KMS-11 (cell line): ENCODE results near the gene TMEM154.

Experiments
- H2AFZ ChIP-seq: fragments of 200-600 bp; sonication (generic); 2 replicates; pipeline ENCODE4 v1.6.1; 2016; ENCODE audit warnings: antibody characterized with exemption, mixed run types, low read depth
- H3K27ac ChIP-seq: fragments of 200-600 bp; sonication (generic); 2 replicates; pipeline ENCODE4 v1.6.1; 2016; ENCODE audit warnings: mild to moderate bottlenecking, mixed run types
- H3K27me3 ChIP-seq: fragments of 200-600 bp; sonication (generic); 2 replicates; pipeline ENCODE4 v1.6.1; 2017; ENCODE audit warnings: mild to moderate bottlenecking, low read depth, mixed run types, moderate library complexity; ENCODE audit not compliant: insufficient read depth
- H3K36me3 ChIP-seq: fragments of 200-600 bp; sonication (generic); 2 replicates; pipeline ENCODE4 v1.6.1; 2017; ENCODE audit warnings: mild to moderate bottlenecking, mixed run types; ENCODE audit not compliant: insufficient read depth
- H3K4me1 ChIP-seq: fragments of 200-600 bp; sonication (generic); 2 replicates; pipeline ENCODE4 v1.6.1; 2016; ENCODE audit warnings: mild to moderate bottlenecking, low read depth, mixed run types; ENCODE audit not compliant: poor library complexity, severe bottlenecking
- H3K4me2 ChIP-seq: fragments of 200-600 bp; sonication (generic); 2 replicates; pipeline ENCODE4 v1.7.0; 2016; ENCODE audit warnings: mild to moderate bottlenecking, mixed run types
- H3K4me3 ChIP-seq: fragments of 200-600 bp; sonication (generic); IDR thresholded peaks from 2 replicates; pipeline ENCODE4 v1.6.1; 2017; ENCODE audit warnings: low read depth, low read length, mixed read lengths; ENCODE audit not compliant: insufficient read depth
- H3K79me2 ChIP-seq: fragments of 200-600 bp; sonication (generic); 2 replicates; pipeline ENCODE4 v1.6.1; 2016; ENCODE audit warnings: low read depth, mixed run types; ENCODE audit not compliant: insufficient read depth
- H3K9ac ChIP-seq: fragments of 200-600 bp; sonication (generic); 2 replicates; pipeline ENCODE4 v1.6.1; 2016; ENCODE audit warnings: mild to moderate bottlenecking, mixed run types
- H4K20me1 ChIP-seq: fragments of 200-600 bp; sonication (generic); 2 replicates; pipeline ENCODE4 v1.6.1; 2016; ENCODE audit warnings: mild to moderate bottlenecking, mixed run types; ENCODE audit not compliant: insufficient read depth
- CTCF ChIP-seq: fragments of 200-600 bp; sonication (generic); conservative IDR thresholded peaks from 2 replicates; pipeline ENCODE4 v1.6.1; 2017; ENCODE audit warnings: low read depth, mild to moderate bottlenecking, antibody characterized with exemption, low read length, moderate library complexity, mixed read lengths

TMEM154 gene

GRCh38 chr4:152590179-152591031, 89.4 kb downstream of the TMEM154 start:
- Histone ChIP-seq H3K4me2 (no peak overlapping the region; the same call in 1 of the 2 replicates), H2AFZ (no peak overlapping the region)

GRCh38 chr4:152588869-152589268, 90.9 kb downstream of the TMEM154 start:
- Histone ChIP-seq H3K4me1 (peaks cover 44% of the 10 kb centered on the region), H3K4me2 (peak overlapping the region; percentile 36; the same call in 1 of the 2 replicates), H2AFZ (no peak overlapping the region), H3K9ac (no peak overlapping the region), H3K36me3 (no peaks in the 10 kb centered on the region), H3K27ac (no peak overlapping the region), H3K79me2 (no peaks in the 10 kb centered on the region), H3K4me3 (no peak overlapping the region), H4K20me1 (no peaks in the 10 kb centered on the region), H3K27me3 (no peaks in the 10 kb centered on the region)
- no peak for TF ChIP-seq CTCF

More at GRCh38 chr4:152590179-152591031, 89.4 kb downstream of the TMEM154 start:
- Histone ChIP-seq H3K27me3 (no peaks in the 10 kb centered on the region), H3K4me1 (peaks cover 39% of the 10 kb centered on the region), H3K9ac (no peak overlapping the region), H3K4me3 (no peak overlapping the region), H3K79me2 (no peaks in the 10 kb centered on the region), H4K20me1 (no peaks in the 10 kb centered on the region; the same call in 1 of the 2 replicates), H3K27ac (no peak overlapping the region), H3K36me3 (no peaks in the 10 kb centered on the region)
- no peak for TF ChIP-seq CTCF

- Histone ChIP-seq H2AFZ (no peak overlapping the region), H3K4me3 (no peak overlapping the region), H3K27ac (no peak overlapping the region), H3K4me1 (peaks cover 44% of the 10 kb centered on the region), H3K36me3 (no peaks in the 10 kb centered on the region), H4K20me1 (no peaks in the 10 kb centered on the region), H3K27me3 (no peaks in the 10 kb centered on the region), H3K9ac (no peak overlapping the region), H3K4me2 (no peak overlapping the region), H3K79me2 (no peaks in the 10 kb centered on the region)
- TF ChIP-seq CTCF = no peak
Observed at GRCh38 chr4:152587127-152587526, 92.7 kb downstream of the TMEM154 start.

- H3K36me3 ChIP-seq = no peaks in the 10 kb centered on the region
- no peak overlapping the region for H3K4me3 ChIP-seq
- H3K79me2 ChIP-seq = no peaks in the 10 kb centered on the region
- no peak overlapping the region for H3K9ac ChIP-seq
- no peaks in the 10 kb centered on the region for H3K27me3 ChIP-seq
- no peak for TF ChIP-seq CTCF
- H3K4me1 ChIP-seq = peaks cover 44% of the 10 kb centered on the region
- no peak overlapping the region for H2AFZ ChIP-seq
- no peak overlapping the region for H3K27ac ChIP-seq
- no peaks in the 10 kb centered on the region for H4K20me1 ChIP-seq
- H3K4me2 ChIP-seq = no peak overlapping the region
Observed at GRCh38 chr4:152586668-152587067, 93.1 kb downstream of the TMEM154 start.
